SIG-M5 treated with dmso at 0.1 percent for 504 hours (cell line): Measurements from ENCODE around the gene MRGPRF.
"Not testable (repeated sequence)": the region's sequence is repeated elsewhere in the genome, so short reads cannot be mapped to it uniquely, and the experiment has no call there.

Experiments
- DNase-seq: peaks from one replicate; lab custom pipeline; 2025; ENCODE audit not compliant: unreplicated experiment; lab: John Stamatoyannopoulos, UW

The MRGPRF gene

DNA sequence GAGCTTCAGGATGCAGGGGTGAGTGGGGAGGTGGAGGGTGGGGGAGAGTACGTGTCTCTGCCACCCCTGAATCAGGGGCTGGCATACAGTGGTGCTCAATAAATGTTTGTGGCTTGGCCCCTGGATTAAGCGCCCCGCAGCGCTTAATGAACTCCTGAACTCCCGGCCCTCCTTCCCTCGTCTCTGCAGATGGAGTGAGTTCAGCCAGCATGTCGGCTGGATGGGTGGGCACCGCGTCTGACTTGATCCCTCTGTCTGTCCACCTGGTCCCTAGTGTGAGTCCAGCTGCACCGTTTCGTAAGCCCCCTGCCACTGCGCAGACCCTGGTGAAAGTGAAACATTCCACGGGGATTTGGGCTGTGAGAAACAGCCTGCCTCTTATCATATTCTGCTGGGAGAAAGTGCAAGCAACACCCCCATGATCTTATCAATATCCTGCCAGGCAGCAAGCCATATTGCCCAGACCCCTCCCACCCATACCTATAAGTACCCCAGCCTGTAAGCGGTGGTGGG, 20.2 kb downstream of the MRGPRF start:
- no peak for DNase-seq

DNA sequence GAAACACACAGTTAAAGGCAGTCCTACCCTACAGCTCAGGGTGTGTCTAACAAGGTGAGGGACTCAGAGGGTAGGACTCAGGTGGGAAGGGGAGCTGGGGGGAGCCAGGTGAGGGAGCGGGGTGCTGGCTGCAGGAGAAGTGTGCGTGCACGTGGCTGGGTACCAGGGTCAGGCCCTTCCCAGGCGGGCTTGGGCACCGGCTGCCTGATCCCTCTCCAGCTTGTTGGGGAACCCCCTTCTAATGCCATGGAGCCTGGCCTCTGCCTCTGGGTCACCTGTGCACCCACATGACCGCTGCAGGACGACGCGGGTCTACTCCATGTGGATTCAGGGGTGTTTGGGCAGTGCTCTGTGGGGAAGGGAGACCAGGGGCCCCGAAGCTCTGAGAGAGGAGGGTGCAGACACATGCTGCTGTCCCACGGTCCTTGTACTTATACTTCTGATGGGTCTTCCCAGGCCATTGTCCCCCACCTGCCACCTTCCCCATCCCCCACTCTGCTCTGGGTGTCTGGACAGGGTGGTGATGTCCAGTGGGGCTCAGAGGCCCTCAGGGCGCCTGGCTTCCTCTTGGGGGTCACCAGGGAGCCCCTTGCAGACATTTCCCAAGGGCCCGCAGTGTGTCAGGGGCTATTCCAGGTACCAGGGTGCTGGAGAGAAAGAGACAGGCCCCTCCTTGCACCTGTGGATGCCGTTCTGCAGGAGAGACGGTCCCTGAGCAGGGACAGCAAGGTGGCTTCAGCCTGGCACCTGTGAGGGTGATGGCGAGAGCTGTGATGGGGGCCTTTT, 21.9 kb downstream of the MRGPRF start:
- DNase-seq: no peak

DNA sequence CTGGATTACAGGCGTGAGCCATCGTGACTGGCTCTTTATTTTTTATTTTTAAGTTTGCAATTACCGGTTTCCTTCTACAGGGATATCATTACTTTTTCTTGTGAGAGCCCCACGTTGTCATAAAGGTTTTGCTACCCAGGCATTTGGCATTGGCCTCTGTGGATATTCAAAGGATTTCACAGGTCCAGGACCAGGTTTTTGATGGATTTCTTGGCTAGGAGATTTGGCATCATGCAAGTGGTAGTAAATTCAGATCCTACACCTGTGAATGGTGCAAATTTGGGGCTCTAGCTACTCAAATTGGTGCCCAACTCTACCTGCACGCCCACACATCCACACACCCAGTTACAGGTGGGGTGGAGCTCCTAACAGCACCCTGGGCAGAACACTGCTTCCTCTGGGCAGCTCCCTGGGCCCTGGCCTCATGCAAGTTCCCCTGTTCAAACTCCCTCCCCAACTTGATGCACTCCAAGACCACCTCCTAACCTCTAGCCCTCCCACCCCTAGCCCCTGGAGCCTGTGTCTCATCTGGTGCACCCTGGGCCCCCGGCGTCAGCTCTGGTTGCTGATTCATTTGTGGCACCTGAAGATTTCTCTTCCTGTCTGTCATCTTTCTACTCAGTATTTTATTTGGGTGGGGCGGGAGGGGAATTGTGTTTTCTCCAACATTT, 23.0 kb downstream of the MRGPRF start:
- no peak for DNase-seq

DNA sequence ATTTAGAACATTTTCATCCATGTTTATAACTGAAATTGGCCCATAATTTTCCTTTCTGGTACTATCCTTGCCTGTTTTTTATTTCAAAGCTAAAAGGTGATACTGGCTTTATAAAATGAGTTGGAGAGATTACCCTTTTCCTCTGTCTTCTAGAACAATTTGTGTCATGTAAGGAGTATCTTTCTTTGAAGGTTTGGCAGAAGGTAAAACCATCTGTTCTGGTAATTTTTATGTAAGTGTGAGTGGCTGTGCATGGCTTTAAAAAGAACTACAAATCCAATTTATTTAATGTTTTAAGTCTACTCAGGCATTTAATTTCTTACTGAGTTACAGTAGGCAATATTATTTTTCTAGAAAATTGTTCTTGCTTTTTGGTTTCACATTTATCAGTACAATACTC, 24.6 kb downstream of the MRGPRF start:
- no peak for DNase-seq

DNA sequence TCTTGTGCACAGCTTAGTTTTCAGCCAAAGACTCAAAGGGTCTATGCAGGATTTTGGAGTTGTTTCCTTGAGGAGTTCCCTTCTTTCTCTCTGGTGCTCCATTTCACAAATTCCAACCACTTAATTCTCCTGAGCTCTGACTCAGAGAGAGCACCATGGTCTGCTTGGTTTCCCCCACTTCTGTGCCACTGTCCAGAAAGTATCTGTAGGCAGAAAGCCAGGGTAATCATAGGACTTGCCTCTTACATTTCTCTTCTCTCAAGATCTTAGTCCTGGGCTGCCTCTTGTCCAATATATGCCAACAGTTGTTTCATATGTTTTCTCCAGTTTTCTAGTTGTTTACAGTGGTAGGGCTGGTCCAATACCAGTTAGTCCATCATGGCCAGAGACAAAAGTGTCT, 25.8 kb downstream of the MRGPRF start:
- DNase-seq: no peak

DNA sequence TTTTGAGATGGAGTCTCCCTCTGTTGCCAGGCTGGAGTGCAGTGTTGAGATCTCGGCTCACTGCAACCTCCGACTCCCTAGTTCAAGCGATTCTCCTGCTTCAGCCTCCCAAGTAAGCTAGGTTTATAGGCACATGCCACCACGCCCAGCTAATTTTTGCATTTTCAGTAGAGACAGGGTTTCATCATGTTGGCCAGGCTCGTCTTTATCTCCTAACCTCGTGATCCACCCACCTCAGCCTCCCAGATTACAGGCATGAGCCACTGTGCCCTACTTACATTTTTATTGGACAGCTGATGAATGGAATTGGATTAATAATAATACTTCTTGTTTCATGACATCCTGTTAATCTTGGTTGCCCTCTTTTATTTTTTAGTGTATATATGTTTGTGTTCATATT, 29.2 kb downstream of the MRGPRF start:
- no peak for DNase-seq

DNA sequence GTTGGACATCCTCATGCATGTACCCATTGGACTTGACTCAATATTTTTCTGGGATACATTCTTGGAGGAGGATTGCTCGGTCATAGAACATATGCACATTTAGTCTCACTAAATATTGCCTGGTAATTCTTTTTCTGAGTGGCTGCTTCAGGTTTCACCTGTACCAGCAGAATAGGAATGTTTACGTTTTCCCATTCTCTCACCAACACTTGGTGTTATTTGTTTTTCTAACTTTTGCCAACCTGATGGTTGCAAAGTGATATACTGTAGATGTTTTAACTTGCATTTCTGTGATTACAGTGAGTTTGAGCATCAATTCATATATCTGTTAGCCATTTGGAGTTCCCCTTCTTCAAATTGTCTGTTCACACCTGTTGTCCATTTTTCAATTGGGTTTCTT, 30.9 kb downstream of the MRGPRF start:
- no peak for DNase-seq

DNA sequence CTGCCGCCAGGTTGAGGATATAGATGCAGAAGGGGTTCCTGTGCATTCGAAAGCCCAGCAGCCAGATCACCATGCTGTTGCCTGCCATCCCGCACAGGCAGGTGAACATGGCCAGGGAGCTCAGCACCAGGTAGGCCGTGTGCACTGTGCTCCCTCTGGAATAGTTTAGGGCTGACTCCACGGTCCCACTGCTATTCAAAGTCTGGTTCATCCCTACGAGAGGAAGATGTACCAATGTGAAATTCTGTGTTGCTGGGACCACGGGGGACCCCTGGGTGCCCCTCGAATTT, 32.3 kb downstream of the MRGPRF start, which contains the start of gene MRGPRD:
Gene MRGPRD (minus strand): TSS at position 211 of the 290 bp plus-strand sequence. CDS start 0 bp downstream, at position 211.
- no peak for DNase-seq

DNA sequence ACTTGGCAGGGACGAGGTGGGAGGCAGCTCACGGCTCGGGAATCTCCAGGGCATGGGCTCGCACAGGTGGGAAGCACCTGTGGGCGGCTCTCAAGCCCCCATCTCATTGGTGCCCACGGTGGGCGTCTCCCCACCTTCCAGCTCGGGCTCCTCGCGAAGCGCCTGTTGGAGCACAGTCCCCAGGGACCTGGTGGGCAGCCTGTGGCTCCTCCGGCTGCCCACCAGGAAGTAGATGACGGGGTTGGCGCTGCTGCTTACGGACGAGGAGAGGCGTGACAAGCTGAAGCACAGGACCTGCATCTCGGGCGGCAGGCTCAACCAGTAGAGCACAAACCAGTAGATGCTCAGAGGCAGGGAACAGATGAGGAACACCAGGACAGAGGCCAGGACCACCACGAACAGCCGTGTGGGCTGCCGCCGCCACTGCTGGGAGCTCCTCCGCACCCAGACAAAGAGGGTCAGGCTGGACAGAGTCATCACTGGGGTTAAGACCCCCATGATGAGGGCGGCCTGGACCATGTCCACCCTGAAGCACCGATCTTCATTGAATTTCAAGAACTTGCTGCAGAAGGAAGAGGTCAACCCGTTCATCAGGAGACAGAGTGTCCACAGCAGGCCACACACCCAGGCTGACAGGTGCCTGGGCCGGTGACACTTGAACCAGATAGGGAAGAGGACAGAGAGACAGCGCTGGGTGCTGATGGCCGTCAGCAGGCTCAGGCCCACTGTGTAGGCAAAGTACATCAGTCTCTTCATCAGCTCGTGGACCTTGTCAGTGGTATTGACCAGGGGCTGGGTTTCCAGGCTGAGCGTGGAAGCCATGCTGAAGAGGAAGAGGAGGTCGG, 32.9 kb downstream of the MRGPRF start:
- DNase-seq: no peak

DNA sequence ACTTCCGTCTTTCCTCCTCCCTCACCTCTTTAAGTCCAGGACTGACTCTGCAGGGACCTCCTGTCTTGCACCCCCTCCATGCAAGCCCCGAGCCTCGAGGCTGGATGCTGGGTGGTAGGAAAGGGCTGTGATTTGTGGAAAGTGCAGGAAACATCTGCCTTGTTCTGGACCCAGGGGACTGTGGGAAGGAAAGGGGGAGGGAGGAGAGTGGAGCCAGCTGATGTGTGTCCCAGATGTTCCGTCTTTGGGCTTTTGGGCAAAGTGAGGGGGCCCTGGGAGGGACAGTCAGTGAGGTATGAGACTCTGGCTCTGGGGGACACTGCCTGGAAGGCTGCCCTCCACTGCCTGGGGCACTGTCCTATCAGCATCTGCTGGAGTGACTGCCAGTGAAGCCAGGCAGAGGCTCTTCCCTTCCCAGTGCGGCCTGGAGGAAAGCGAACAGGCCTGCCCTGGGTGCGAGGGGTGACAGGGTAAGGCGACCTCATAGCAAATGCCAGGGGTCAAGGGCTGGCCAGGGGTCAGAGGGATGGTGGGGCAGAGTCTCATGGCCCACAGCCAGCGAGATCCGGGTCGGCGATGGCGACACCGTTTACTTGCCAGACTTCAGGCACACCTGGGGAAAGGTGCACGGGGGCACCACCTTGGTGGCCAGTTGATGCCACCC, 34.0 kb downstream of the MRGPRF start:
- DNase-seq: no peak

DNA sequence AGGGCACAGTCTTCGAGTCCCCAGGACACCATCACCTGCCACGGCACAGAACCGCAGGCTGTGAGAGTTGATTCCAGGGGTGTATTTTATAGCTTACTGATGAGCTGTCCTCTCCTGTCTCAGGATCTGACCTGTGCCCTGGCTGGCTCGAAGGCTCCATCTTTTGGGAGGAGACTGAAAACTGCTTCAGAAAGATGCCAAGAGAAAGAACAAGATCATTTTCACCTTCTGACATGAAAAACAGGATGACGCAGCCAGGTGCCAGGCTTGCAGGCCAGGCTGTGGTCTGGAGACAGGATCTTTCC, 34.5 kb downstream of the MRGPRF start:
- no peak for DNase-seq

DNA sequence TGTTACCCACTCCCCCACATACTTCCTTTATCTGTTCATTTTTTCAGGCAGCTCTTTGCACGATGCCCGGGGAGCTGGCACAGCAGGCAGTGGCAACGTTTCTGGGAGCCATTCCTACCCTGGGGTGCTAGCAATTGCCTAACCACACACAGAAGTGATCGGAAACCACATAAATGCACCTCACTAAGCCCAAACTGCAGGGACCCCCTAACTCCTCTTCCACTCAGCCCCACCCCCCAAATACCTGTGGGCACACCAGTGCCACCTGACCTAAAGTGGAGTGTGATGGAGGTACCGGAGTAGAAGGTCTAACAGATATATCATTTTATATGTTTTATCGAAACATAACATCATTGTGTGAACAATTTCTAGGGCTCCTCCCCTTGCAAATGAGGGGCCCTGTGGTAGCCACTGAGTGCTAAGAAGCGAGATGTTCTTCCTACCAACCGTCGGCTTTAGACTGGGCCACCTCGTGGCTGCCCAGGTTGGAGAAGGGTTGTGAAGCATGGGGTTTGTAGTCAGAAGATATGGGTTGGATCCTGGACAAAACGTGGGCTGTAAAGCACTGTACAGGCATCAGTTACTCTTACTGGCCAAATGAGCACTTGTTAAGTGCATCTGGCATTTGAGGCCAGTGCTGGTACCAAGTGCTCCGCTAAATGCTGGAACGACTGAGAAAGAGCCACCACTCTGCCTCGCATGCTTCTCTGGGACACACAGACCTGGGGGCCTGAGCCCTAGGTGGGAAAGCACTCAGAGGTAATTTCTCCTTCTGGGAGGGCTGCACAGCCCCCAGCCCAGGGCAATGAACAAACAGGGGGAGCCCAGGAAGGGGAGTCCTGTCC, 35.0 kb downstream of the MRGPRF start:
- no peak for DNase-seq

DNA sequence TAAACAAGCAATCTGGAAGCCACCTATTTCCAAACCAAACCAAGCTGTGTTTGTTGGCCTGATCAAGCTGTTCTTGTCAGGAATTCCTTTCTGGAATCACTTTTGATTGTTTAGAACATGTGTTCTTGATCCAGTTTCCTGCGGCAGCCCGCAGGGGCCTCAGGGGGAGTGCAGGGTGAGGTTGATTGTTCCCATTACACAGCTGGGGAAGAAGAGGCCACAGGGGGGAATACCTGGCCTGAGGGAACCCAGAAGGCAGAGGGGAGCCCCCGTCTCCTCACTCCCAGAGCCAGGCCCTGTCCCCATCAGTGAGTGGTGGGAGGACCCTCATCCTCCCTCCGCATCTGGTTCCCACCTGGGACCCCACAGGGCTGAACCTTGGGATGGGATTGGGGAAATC, 36.5 kb downstream of the MRGPRF start:
- DNase-seq: no peak

DNA sequence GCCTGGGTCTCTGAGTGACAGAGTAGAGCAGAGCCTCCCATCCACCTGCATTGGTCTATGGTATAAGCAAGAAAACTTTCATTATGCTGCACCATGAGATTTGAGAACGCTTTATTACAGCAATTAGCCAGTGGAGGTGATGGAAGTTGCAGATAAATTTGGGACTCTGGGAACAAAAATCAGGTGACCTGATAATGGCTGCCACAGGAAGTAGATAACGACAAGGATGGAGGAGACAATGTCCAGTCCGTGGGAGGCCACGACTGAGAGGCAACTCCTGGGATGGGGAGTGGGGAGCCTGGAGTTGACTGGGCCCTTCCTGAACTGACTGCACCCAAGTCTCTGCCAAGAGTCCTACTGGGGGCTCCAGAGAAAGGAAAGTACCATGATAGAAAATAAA, 37.0 kb downstream of the MRGPRF start:
- no peak for DNase-seq

DNA sequence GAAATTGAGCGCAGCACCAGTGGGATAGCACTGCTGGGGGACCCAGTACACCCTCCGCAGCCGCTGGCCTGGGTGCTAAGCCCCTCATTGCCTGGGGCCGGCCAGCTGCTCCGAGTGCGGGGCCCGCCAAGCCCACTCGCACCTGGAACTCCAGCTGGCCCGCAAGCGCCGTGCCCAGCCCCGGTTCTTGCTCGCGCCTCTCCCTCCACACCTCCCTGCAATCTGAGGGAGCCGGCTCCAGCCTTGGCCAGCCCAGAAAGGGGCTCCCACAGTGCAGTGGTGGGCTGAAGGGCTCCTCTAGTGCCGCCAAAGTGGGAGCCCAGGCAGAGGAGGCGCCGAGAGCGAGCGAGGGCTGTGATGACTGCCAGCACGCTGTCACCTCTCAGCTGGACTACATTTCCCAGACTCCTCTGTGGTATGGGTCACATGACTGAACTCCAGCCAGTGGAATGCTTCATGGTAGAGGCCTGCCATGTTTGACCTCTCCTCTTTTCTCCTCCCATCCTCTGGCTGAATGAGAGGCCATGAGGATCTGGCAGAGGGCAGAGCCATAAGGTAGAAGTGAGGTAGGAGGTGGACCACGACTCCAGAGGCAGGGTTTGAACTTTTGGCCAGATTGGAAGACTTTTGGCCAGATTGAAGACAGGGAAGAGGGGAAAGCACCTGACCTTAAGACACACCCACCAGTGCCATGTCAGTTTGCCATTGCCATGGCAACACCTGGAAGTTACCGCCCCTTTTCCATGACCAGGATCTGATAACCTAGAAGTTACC, 38.4 kb downstream of the MRGPRF start:
- DNase-seq: no peak

DNA sequence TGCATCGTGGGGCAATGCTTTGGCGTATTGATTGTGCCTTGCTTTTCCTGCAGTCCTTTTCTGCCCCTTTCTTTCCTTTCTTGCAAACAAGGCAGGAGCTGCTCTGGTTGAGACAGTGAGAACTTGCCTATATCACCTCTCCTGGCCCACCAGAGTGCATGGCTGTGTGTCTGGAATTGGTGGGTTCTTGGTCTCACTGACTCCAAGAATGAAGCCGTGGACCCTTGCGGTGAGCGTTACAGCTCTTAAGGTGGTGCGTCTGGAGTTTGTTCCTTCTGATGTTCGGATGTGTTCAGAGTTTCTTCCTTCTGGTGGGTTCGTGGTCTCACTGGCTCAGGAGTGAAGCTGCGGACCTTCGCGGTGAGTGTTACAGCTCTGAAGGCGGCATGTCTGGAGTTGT, 39.3 kb downstream of the MRGPRF start:
- DNase-seq: not testable (repeated sequence)

DNA sequence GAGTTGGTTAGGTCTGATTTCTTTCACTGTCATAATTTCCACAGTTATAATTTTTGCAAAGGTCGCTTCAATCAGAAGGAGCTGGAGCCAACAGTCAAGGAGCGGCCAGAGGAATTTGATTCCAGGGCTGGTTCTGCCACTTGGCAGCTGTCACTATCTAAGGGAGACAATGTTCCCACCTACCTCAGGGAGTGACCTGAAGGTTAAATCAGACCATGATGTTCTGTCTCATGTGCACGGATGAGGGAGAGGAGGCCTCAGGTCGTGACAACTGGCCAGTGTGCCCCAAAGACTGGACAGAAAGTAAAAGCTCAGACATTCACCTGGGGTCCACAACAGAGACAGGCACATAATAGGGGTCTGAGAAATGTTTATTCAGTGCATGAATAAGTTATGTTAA, 39.8 kb downstream of the MRGPRF start:
- DNase-seq: no peak

DNA sequence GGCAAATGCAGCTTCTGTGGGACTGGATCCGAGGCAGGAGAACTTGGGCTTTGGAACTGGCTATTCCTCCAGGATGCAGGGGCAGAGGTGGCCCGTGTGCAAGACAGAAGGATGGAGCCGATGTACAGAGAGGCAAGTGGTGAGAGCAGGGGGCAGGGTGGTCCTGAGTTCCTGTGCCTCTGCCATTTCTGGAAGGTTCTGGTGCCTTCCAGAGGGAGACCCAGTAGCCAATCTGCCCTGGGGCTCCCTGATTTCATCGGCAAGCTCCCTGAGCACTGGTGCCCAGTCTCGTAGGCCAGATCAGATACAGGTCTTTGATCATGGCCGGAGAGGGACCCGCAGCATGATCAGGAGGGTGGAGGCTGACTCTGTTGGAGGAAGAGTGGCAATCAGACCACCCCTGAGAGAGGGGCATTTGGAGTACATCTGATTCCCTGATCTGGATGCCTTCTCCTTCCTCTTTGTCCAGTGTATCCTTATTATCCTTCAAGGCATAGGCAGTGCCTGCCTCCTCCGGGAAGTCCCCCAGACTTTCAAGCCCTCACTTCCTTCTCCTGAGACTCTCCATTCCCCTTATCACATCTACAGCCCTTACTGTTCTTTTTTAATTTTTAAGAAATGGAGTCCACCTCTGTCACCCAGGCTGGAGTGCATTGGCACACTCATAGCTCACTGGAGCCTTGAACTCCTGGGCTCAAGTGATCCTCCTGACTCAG, 42.0 kb downstream of the MRGPRF start:
- no peak for DNase-seq

DNA sequence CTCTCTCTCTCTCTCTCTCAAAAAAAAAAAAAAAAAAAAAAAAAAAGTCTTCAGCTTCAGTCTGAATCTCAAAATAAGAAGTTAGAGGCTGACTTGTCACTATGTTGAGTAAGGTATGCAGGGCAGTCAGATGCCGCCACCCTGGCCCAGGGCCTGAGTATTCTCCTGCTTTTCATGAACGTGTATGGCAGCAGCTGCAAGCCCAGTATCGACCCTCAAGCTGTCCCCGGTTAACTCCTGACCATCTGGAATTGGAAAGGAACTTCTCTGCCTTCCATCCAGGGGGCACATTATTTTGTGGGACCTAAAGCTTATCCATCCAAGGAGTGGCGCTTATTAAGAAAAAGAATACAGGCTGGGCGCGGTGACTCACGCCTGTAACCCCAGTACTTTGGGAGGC, 43.7 kb downstream of the MRGPRF start:
- DNase-seq: no peak
